Measurements from ENCODE around the gene NOP53. TPM values are rescaled to one million over a fixed set of nuclear protein-coding genes. Genes with fewer than 3 reads are reported as not detected.

Gene NOP53
- total and polyA plus RNA-seq, 2 of the 13 experiments (the other 11 are each of a cell fraction or from before 2014, with no cell fraction given) = 53.9 to 141 TPM

DNA sequence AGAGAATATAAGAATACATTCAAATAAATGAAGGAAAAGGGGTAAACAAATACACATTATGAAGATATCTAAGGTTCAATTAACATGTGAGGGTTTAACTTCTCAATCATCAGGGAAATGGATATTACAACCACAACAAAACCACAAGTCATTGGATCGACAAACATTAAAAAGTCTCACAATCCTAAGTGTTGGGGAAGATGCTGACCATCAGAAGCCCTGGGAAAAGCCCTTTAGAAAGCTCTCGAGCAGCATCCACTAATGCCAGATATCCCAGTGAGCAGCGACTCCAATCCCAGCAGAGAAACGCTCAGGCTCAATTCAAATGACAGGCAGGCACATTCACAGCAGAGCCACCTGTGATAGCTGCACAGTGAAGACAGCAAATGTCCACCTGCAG lies 55.9 kb downstream of the NOP53 start:
- ATAC-seq = no peak
- Histone ChIP-seq H3K79me2 (ENCODE audit: insufficient read depth, low read length) (no peaks in the 10 kb centered on the region), H3K4me1 (ENCODE audit: insufficient read depth, low read length) (no peaks in the 10 kb centered on the region), H3K9ac (ENCODE audit: insufficient read depth, low read depth, low read length) (no peak overlapping the region), H2AFZ (ENCODE audit: low read length) (no peak overlapping the region), H3K4me2 (ENCODE audit: low read depth, low read length) (no peak overlapping the region), H3K4me3 (replicated peaks in 1 of 3; ENCODE audit: insufficient read depth in 1 of 3, low read depth in 2 of 3, low read length in 3 of 3) (no peak overlapping the region), H3K9me3 (ENCODE audit: low read length) (no peaks in the 10 kb centered on the region), H3K27me3 (ENCODE audit: control insufficient read depth in 1 of 2, insufficient read depth in 2 of 2, low read length in 2 of 2) (peaks cover 0 to 13% of the 10 kb centered on the region in 2 experiments; a peak in 2 of 5 replicates), H3K27ac (ENCODE audit: extremely low read length, insufficient read depth, low read length) (no peak overlapping the region), H4K20me1 (ENCODE audit: insufficient read depth, low read length) (no peaks in the 10 kb centered on the region), H3K36me3 (replicated peaks in 1 of 2; ENCODE audit: control insufficient read depth in 1 of 2, insufficient read depth in 2 of 2, low read length in 2 of 2) (no peaks in the 10 kb centered on the region)
- in situ Hi-C loops (cut with HindIII; ENCODE audit: extremely low pct_ligation_motif_present, low pct_unique_long_range_greater_than_20kb) (no loop called here), intact Hi-C loops (cut with micrococcal nuclease; ENCODE audit: unreplicated experiment) (no loop called here)
- ChIA-PET POLR2A (no interaction called here), CTCF (ENCODE audit: low intra/inter-chr PET ratio, low total read pairs) (no interaction called here)
- BruUV-seq (replicated peaks) = no TSS peak
- DNase-seq (ENCODE audit: low spot score) = no peak
- WGBS (ENCODE audit: low lambda C conversion rate) = 24% methylated on average over 2 of the region's 4 CpGs
- no peak for FAIRE-seq
- TF ChIP-seq NR2F6 (IDR thresholded peaks at IDR 0.05) (no peak), NR2F6 (CRISPR knock-in tag; IDR thresholded peaks at IDR 0.05) (no peak), DNMT3B (CRISPR knock-in tag; conservative IDR thresholded peaks at IDR 0.05) (no peak), ZNF34 (CRISPR knock-in tag; IDR thresholded peaks at IDR 0.05; ENCODE audit: borderline replicate concordance) (no peak), NFKB2 (CRISPR knock-in tag; IDR thresholded peaks at IDR 0.05; ENCODE audit: borderline replicate concordance) (no peak), REXO4 (CRISPR knock-in tag; IDR thresholded peaks at IDR 0.05; ENCODE audit: borderline replicate concordance) (no peak), ZNF567 (CRISPR knock-in tag; IDR thresholded peaks at IDR 0.05; ENCODE audit: borderline replicate concordance) (no peak), MBNL3 (CRISPR knock-in tag; conservative IDR thresholded peaks at IDR 0.05) (no peak), ZNF839 (CRISPR knock-in tag; IDR thresholded peaks at IDR 0.05; ENCODE audit: borderline replicate concordance) (no peak), ZNF251 (CRISPR knock-in tag; IDR thresholded peaks at IDR 0.05) (no peak)
- TF ChIP-seq, protein P1, sequence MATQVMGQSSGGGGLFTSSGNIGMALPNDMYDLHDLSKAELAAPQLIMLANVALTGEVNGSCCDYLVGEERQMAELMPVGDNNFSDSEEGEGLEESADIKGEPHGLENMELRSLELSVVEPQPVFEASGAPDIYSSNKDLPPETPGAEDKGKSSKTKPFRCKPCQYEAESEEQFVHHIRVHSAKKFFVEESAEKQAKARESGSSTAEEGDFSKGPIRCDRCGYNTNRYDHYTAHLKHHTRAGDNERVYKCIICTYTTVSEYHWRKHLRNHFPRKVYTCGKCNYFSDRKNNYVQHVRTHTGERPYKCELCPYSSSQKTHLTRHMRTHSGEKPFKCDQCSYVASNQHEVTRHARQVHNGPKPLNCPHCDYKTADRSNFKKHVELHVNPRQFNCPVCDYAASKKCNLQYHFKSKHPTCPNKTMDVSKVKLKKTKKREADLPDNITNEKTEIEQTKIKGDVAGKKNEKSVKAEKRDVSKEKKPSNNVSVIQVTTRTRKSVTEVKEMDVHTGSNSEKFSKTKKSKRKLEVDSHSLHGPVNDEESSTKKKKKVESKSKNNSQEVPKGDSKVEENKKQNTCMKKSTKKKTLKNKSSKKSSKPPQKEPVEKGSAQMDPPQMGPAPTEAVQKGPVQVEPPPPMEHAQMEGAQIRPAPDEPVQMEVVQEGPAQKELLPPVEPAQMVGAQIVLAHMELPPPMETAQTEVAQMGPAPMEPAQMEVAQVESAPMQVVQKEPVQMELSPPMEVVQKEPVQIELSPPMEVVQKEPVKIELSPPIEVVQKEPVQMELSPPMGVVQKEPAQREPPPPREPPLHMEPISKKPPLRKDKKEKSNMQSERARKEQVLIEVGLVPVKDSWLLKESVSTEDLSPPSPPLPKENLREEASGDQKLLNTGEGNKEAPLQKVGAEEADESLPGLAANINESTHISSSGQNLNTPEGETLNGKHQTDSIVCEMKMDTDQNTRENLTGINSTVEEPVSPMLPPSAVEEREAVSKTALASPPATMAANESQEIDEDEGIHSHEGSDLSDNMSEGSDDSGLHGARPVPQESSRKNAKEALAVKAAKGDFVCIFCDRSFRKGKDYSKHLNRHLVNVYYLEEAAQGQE (IDR thresholded peaks at IDR 0.05; ENCODE audit: borderline replicate concordance in 1 of 2, low read depth in 1 of 2, low read length in 2 of 2) = no peak
- TF ChIP-seq, protein P2, sequence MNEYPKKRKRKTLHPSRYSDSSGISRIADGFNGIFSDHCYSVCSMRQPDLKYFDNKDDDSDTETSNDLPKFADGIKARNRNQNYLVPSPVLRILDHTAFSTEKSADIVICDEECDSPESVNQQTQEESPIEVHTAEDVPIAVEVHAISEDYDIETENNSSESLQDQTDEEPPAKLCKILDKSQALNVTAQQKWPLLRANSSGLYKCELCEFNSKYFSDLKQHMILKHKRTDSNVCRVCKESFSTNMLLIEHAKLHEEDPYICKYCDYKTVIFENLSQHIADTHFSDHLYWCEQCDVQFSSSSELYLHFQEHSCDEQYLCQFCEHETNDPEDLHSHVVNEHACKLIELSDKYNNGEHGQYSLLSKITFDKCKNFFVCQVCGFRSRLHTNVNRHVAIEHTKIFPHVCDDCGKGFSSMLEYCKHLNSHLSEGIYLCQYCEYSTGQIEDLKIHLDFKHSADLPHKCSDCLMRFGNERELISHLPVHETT (CRISPR knock-in tag; conservative IDR thresholded peaks at IDR 0.05) = no peak
- TF ChIP-seq, protein P3, sequence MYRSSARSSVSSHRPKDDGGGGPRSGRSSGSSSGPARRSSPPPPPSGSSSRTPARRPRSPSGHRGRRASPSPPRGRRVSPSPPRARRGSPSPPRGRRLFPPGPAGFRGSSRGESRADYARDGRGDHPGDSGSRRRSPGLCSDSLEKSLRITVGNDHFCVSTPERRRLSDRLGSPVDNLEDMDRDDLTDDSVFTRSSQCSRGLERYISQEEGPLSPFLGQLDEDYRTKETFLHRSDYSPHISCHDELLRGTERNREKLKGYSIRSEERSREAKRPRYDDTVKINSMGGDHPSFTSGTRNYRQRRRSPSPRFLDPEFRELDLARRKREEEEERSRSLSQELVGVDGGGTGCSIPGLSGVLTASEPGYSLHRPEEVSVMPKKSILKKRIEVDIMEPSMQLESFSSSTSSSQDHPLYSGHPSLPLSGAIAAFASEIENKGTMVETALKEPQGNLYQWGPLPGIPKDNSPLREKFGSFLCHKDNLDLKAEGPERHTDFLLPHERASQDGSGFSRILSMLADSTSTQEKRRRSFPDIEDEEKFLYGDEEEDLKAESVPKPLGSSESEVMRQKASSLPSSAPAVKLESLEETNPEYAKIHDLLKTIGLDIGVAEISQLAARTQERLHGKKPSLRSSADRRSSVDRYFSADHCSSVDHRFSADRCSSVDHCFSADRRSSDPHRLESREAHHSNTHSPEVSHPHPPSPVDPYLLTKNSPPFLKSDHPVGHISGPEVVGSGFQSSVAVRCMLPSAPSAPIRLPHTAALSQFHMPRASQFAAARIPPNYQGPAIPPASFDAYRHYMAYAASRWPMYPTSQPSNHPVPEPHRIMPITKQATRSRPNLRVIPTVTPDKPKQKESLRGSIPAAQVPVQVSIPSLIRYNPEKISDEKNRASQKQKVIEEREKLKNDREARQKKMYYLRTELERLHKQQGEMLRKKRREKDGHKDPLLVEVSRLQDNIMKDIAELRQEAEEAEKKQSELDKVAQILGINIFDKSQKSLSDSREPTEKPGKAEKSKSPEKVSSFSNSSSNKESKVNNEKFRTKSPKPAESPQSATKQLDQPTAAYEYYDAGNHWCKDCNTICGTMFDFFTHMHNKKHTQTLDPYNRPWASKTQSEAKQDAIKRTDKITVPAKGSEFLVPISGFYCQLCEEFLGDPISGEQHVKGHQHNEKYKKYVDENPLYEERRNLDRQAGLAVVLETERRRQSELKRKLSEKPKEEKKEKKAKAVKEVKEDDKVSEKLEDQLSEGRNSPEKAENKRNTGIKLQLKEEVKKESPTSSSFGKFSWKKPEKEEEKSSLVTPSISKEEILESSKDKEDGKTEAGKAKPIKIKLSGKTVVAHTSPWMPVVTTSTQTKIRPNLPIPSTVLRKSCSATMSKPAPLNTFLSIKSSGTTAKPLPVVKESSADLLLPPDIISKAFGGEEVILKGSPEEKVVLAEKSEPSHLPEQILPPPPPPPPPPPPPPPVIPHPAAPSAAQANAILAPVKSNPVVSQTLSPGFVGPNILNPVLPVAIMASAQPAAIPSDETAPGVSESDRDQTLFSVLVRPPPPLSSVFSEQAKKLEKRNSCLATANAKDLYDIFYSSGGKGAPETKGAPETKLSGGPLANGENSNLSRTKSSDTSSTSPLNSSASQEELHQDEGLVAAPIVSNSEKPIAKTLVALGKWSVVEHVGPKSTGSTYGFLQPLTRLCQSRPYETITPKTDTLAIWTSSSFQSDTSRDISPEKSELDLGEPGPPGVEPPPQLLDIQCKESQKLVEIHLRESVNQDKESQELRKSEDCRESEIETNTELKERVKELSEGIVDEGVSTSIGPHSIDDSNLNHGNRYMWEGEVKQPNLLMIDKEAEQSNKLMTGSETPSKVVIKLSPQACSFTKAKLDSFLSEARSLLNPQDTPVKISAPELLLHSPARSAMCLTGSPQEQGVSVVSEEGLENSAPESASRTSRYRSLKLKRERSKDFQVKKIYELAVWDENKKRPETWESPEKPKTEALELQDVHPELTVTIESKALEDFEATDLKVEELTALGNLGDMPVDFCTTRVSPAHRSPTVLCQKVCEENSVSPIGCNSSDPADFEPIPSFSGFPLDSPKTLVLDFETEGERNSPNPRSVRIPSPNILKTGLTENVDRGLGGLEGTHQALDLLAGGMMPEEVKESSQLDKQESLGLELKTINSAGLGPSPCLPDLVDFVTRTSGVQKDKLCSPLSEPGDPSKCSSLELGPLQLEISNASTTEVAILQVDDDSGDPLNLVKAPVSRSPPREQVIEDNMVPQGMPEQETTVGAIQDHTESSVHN (CRISPR knock-in tag; IDR thresholded peaks at IDR 0.05) = no peak
